ENCODE results near the gene TOM1L2. TPM values are rescaled to one million over a fixed set of nuclear protein-coding genes. Genes with fewer than 3 reads are reported as not detected.

Gene TOM1L2
- total RNA-seq, 3 donors from 2014 or later = 67.8 to 101 (median 87.7) TPM

DNA sequence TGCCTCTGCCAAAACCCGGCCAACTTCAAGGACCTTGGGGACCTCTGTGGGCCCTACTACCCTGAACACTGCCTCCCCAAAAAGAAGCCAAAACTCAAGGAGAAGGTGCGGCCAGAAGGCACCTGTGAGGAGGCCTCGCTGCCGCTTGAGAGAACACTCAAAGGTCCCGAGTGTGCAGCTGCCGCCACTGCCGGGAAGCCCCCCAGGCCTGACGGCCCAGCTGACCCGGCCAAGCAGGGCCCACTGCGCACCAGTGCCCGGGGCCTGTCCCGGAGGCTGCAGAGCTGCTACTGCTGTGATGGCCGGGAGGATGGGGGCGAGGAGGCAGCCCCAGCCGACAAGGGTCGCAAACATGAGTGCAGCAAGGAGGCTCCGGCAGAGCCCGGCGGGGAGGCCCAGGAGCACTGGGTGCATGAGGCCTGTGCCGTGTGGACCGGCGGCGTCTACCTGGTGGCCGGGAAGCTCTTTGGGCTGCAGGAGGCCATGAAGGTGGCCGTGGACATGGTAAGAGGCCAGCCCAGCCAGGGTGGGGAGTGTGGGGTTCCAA is 174.1 kb downstream of the TOM1L2 start:
- Histone ChIP-seq H3K4me1 (ENCODE audit: low read depth) (peaks cover under 1% of the 10 kb centered on the region), H3K9me3 (no peaks in the 10 kb centered on the region), H3K36me3 (ENCODE audit: low read depth) (no peaks in the 10 kb centered on the region), H3K4me3 (no peak overlapping the region)
- intact Hi-C loops (cut with DNase I, micrococcal nuclease) = no loop called here
- TF ChIP-seq, protein P1, sequence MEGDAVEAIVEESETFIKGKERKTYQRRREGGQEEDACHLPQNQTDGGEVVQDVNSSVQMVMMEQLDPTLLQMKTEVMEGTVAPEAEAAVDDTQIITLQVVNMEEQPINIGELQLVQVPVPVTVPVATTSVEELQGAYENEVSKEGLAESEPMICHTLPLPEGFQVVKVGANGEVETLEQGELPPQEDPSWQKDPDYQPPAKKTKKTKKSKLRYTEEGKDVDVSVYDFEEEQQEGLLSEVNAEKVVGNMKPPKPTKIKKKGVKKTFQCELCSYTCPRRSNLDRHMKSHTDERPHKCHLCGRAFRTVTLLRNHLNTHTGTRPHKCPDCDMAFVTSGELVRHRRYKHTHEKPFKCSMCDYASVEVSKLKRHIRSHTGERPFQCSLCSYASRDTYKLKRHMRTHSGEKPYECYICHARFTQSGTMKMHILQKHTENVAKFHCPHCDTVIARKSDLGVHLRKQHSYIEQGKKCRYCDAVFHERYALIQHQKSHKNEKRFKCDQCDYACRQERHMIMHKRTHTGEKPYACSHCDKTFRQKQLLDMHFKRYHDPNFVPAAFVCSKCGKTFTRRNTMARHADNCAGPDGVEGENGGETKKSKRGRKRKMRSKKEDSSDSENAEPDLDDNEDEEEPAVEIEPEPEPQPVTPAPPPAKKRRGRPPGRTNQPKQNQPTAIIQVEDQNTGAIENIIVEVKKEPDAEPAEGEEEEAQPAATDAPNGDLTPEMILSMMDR (IDR thresholded peaks at IDR 0.05) = no peak
- DNase-seq (no peak), ATAC-seq (no peak)

- Histone ChIP-seq H3K4me3 (no peak overlapping the region), H3K36me3 (ENCODE audit: low read depth) (no peaks in the 10 kb centered on the region), H3K9me3 (no peaks in the 10 kb centered on the region), H3K4me1 (ENCODE audit: low read depth) (peaks cover 5% of the 10 kb centered on the region)
- DNase-seq (no peak), ATAC-seq (no peak)
- TF ChIP-seq, protein P1 (IDR thresholded peaks at IDR 0.05) = no peak
- intact Hi-C loops (cut with DNase I, micrococcal nuclease) = no loop called here
Observed at GRCh38 chr17:17797119-17797809, 174.9 kb downstream of the TOM1L2 start.

- TF ChIP-seq, protein P1 (IDR thresholded peaks at IDR 0.05) = no peak
- DNase-seq (no peak), ATAC-seq (no peak)
- no peak overlapping the region for H3K4me3 ChIP-seq
- no peaks in the 10 kb centered on the region for H3K36me3 ChIP-seq (ENCODE audit: low read depth)
- H3K9me3 ChIP-seq = no peaks in the 10 kb centered on the region
- intact Hi-C loops (cut with DNase I, micrococcal nuclease) = no loop called here
- H3K4me1 ChIP-seq (ENCODE audit: low read depth) = peaks cover 5% of the 10 kb centered on the region
Observed at GRCh38 chr17:17796787-17797061, 175.5 kb downstream of the TOM1L2 start.

DNA sequence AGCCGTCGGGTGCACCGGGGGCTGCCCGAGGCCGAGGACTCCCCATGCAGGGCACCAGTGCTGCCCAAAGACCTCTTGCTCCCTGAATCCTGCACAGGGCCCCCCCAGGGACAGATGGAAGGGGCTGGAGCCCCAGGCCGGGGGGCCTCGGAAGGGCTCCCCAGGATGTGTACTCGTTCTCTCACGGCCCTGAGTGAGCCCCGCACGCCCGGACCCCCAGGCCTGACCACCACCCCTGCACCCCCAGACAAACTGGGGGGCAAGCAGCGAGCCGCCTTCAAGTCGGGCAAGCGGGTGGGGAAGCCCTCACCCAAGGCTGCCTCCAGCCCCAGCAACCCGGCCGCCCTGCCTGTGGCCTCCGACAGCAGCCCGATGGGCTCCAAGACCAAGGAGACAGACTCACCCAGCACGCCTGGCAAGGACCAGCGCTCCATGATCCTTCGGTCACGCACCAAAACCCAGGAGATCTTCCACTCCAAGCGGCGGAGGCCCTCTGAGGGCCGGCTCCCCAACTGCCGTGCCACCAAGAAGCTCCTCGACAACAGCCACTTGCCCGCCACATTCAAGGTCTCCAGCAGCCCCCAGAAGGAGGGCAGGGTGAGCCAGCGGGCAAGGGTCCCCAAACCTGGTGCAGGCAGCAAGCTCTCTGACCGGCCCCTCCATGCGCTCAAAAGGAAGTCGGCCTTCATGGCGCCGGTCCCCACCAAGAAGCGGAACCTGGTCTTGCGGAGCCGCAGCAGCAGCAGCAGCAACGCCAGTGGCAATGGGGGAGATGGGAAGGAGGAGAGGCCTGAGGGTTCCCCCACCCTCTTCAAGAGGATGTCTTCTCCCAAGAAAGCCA is 176.0 kb downstream of the TOM1L2 start:
- ATAC-seq (no peak), DNase-seq (no peak)
- intact Hi-C loops (cut with DNase I, micrococcal nuclease) = no loop called here
- H3K4me3 ChIP-seq = no peak overlapping the region
- TF ChIP-seq, protein P1 (IDR thresholded peaks at IDR 0.05) = no peak
- peaks cover 5% of the 10 kb centered on the region for H3K4me1 ChIP-seq (ENCODE audit: low read depth)
- H3K9me3 ChIP-seq = no peaks in the 10 kb centered on the region
- H3K36me3 ChIP-seq (ENCODE audit: low read depth) = no peaks in the 10 kb centered on the region

DNA sequence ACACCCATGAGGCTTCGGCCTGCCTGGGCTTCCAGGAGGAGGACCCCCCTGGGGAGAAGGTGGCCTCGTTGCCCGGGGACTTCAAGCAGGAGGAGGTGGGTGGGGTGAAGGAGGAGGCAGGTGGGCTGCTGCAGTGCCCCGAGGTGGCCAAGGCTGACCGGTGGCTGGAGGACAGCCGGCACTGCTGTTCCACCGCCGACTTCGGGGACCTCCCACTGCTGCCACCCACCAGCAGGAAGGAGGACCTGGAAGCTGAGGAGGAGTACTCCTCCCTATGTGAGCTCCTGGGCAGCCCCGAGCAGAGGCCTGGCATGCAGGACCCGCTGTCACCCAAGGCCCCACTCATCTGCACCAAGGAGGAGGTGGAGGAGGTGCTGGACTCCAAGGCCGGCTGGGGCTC is 176.9 kb downstream of the TOM1L2 start:
- TF ChIP-seq, protein P1 (IDR thresholded peaks at IDR 0.05) = no peak
- Histone ChIP-seq H3K4me3 (no peak overlapping the region), H3K9me3 (no peaks in the 10 kb centered on the region), H3K36me3 (ENCODE audit: low read depth) (no peaks in the 10 kb centered on the region), H3K4me1 (ENCODE audit: low read depth) (peaks cover 9% of the 10 kb centered on the region)
- intact Hi-C loops (cut with DNase I, micrococcal nuclease) = no loop called here
- DNase-seq (no peak), ATAC-seq (no peak)

All from mucosa of descending colon (tissue), 3 donors.